ENCODE measurements around the gene RALBP1.

- no peak for TF ChIP-seq EZH2 (IDR thresholded peaks at IDR 0.05)
- TF ChIP-seq POLR2AphosphoS5 (IDR thresholded peaks at IDR 0.05; ENCODE audit: borderline replicate concordance, low read depth, low read length) = no peak
- TF ChIP-seq FOXP2 (optimal IDR thresholded peaks at IDR 0.05; ENCODE audit: control extremely low read depth, extremely low read length, insufficient read depth) = no peak
Measured at GRCh38 chr18:9575558-9575957, 100.2 kb downstream of the RALBP1 start.

All from SK-N-MC (cell line).